OCI-LY7 (cell line): Measurements from ENCODE around the gene MYL2. TPM values are rescaled to one million over a fixed set of nuclear protein-coding genes. Genes with fewer than 3 reads are reported as not detected.
A peak's percentile ranks its signal among the peaks of the same experiment; 100 is the strongest.

Experiments used
- BruUV-seq: library from RNA; stranded (reverse); fragments of 400-500 nt; replicated peaks from 2 replicates; lab custom pipeline; 2021; lab: Mats Ljungman, UMichigan
- CTCF ChIA-PET: fragments of 300-600 bp; sonication (Branson Sonifier 250); formaldehyde crosslinking; loops from one replicate; lab custom pipeline; 2022; ENCODE audit warnings: antibody characterized with exemption; ENCODE audit not compliant: unreplicated experiment; lab: Charles Lee
- POLR2A ChIA-PET: fragments of 300-600 bp; sonication (Branson Sonifier 250); formaldehyde crosslinking; loops from one replicate; lab custom pipeline; 2022; ENCODE audit warnings: antibody characterized with exemption; lab: Charles Lee
- DNase-seq: peaks from one replicate; pipeline ENCODE4 v3.0.0-alpha.2; 2015; ENCODE audit warnings: low spot score
- H2AFZ ChIP-seq: fragments of 200-600 bp; sonication (generic), shearing (Covaris generic); 2 replicates; pipeline ENCODE4 v1.6.1; 2014; ENCODE audit warnings: mild to moderate bottlenecking, antibody characterized with exemption, low read length, moderate library complexity
- H3K27ac ChIP-seq: fragments of 200-600 bp; sonication (generic); 2 replicates; pipeline ENCODE4 v1.5.1; 2014; ENCODE audit warnings: mixed run types, low read depth, mild to moderate bottlenecking, moderate library complexity, low read length, inconsistent platforms; ENCODE audit not compliant: poor library complexity, severe bottlenecking
- H3K36me3 ChIP-seq: fragments of 200-600 bp; sonication (generic); 2 replicates; pipeline ENCODE4 v1.6.1; 2014; ENCODE audit warnings: mild to moderate bottlenecking, antibody characterized with exemption, low read length, moderate library complexity, mixed read lengths; ENCODE audit not compliant: insufficient read depth
- H3K4me1 ChIP-seq: fragments of 200-600 bp; sonication (generic); 2 replicates; pipeline ENCODE4 v1.5.1; 2014; ENCODE audit warnings: mild to moderate bottlenecking, low read length; ENCODE audit not compliant: insufficient read depth, poor library complexity, severe bottlenecking
- H3K4me2 ChIP-seq: fragments of 200-600 bp; sonication (generic); 2 replicates; pipeline ENCODE4 v1.6.1; 2014; ENCODE audit warnings: mild to moderate bottlenecking, low read length
- H3K4me3 ChIP-seq: fragments of 200-600 bp; sonication (generic); 2 replicates; pipeline ENCODE4 v1.5.1; 2014; ENCODE audit warnings: mild to moderate bottlenecking, low read depth, low read length; ENCODE audit not compliant: poor library complexity, severe bottlenecking
- H3K79me2 ChIP-seq: fragments of 200-600 bp; sonication (generic); 2 replicates; pipeline ENCODE4 v1.6.1; 2016; ENCODE audit warnings: low read depth, mild to moderate bottlenecking, low read length, moderate library complexity, mixed read lengths; ENCODE audit not compliant: insufficient read depth
- H3K9me2 ChIP-seq: fragments of 200-600 bp; sonication (generic); 2 replicates; pipeline ENCODE4 v1.6.1; 2016; ENCODE audit warnings: mild to moderate bottlenecking, low read length, mixed read lengths; ENCODE audit not compliant: insufficient read depth
- H3K9me3 ChIP-seq: fragments of 200-600 bp; sonication (generic); 2 replicates; pipeline ENCODE4 v1.6.1; 2014; ENCODE audit warnings: mild to moderate bottlenecking, mixed run types, low read length, mixed read lengths
- H4K20me1 ChIP-seq: fragments of 200-600 bp; sonication (generic); 2 replicates; pipeline ENCODE4 v1.6.1; 2014; ENCODE audit warnings: mild to moderate bottlenecking, antibody characterized with exemption, low read length, moderate library complexity, mixed read lengths; ENCODE audit not compliant: insufficient read depth
- EZH2phosphoT487 ChIP-seq: fragments of 200-600 bp; sonication (generic); IDR thresholded peaks from 2 replicates; pipeline ENCODE4 v1.6.1; 2018; ENCODE audit warnings: low read depth, borderline replicate concordance, mild to moderate bottlenecking, mixed run types, antibody characterized with exemption, low read length, moderate library complexity, mixed read lengths
- intact Hi-C: fragments of 100-400 bp; cut with micrococcal nuclease; formaldehyde crosslinking; loops from one replicate; pipeline ENCODE4 v1.10.0; 2022; ENCODE audit not compliant: unreplicated experiment
- total RNA-seq, 2 experiments: library from RNA; depleted of rRNA in 1 of 2; stranded (reverse); fragments of >200 nt in 1 of 2; shearing (Covaris generic) in 1 of 2; gene quantifications; 2 replicates each; pipeline ENCODE4 v1.2.3, GENCODE V29; 2014 to 2022
- TF ChIP-seq, protein P1 (sequence below): fragments of 200-600 bp; sonication (generic); conservative IDR thresholded peaks from 2 replicates; pipeline ENCODE4 v1.5.1; 2014; ENCODE audit warnings: mild to moderate bottlenecking, antibody characterized with exemption, low read length, moderate library complexity, mixed read lengths

The MYL2 gene
- total RNA-seq, 2 experiments from 2014 or later: 7.4 TPM; not detected in 1

DNA sequence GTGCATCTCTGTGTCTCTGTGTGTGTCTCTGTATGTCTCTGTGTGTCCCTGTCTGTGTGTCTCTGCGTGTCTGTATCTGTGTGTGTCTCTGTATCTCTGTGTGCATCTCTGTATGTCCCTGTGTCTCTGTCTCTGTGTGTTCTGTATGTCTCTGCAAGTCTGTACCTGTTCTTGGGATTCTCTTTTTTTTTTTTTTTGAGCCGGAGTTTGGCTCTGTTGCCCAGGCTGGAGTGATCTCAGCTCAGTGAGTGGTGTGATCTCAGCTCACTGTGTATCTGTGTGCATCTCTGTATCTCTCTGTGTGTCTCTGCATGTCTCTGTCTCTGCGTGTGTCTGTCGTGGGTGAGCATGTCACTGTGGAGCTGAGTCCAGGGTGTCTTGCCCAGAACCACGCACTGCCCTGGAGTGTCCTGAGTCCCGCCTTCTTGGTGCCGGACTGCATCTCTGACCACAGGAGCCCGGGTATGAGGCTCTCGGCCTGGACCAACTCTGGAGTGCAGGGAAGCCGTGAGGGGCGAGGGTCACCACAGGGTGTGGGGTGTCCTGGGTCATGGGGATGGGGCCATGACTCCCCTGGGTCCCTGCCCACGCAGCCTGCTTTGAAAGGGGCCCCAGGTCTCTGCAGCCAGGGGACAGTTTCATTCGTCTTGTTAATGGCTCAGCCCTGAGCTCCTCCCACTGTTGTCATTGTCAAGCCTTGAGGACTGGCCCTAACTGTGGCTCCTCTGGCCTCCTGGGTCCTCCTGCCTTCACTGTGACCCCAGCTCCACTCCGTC lies 11.8 kb downstream of the MYL2 start:
- H3K27ac ChIP-seq: no peak overlapping the region
- intact Hi-C loops: no loop called here
- H2AFZ ChIP-seq: no peak overlapping the region; the same call in 1 of the 2 replicates
- H3K79me2 ChIP-seq: no peaks in the 10 kb centered on the region
- CTCF ChIA-PET: interaction anchor here (1.3 kb wide), 1 partner anchor 13 kb away, joined by 4 read pairs; no protein-coding TSS in a partner anchor
- no peak overlapping the region for H3K4me3 ChIP-seq
- TF ChIP-seq EZH2phosphoT487: no peak
- TF ChIP-seq, protein P1, sequence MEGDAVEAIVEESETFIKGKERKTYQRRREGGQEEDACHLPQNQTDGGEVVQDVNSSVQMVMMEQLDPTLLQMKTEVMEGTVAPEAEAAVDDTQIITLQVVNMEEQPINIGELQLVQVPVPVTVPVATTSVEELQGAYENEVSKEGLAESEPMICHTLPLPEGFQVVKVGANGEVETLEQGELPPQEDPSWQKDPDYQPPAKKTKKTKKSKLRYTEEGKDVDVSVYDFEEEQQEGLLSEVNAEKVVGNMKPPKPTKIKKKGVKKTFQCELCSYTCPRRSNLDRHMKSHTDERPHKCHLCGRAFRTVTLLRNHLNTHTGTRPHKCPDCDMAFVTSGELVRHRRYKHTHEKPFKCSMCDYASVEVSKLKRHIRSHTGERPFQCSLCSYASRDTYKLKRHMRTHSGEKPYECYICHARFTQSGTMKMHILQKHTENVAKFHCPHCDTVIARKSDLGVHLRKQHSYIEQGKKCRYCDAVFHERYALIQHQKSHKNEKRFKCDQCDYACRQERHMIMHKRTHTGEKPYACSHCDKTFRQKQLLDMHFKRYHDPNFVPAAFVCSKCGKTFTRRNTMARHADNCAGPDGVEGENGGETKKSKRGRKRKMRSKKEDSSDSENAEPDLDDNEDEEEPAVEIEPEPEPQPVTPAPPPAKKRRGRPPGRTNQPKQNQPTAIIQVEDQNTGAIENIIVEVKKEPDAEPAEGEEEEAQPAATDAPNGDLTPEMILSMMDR: no peak
- H3K9me3 ChIP-seq: no peaks in the 10 kb centered on the region
- DNase-seq: no peak
- peaks cover 50% of the 10 kb centered on the region for H3K4me1 ChIP-seq
- POLR2A ChIA-PET: interaction anchor here (0.6 to 0.7 kb wide), 2 partner anchors 21 to 64 kb away, joined by 3 to 4 read pairs; no protein-coding TSS in a partner anchor
- no TSS peak for BruUV-seq
- H3K4me2 ChIP-seq: no peak overlapping the region
- no peaks in the 10 kb centered on the region for H3K9me2 ChIP-seq
- no peaks in the 10 kb centered on the region for H3K36me3 ChIP-seq
- no peaks in the 10 kb centered on the region for H4K20me1 ChIP-seq

DNA sequence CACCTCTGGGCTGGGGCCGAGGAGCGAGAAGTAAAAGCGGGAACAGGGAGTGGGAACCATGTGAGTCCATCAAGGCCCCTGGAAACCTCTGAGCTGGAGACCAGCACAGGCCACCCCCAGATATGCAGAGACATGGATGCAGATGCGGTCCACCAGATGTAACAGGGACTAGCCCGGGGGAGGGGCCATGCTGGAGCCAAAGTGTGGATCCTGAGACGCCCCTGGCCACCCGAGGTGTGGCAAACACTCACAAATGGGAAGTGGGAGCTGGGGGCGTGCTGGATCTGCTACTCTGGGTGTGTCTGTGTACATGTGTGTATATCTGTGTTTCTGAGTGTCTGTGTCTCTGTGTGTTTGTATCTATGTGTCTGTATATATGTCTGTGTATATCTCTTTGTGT lies 12.8 kb downstream of the MYL2 start:
- Histone ChIP-seq H3K4me2 (peak overlapping the region; percentile 61), H3K27ac (peak overlapping the region; percentile 67), H2AFZ (peak overlapping the region; percentile 77; the same call in 1 of the 2 replicates), H3K4me3 (no peak overlapping the region), H3K36me3 (no peaks in the 10 kb centered on the region), H3K9me2 (no peaks in the 10 kb centered on the region), H3K79me2 (no peaks in the 10 kb centered on the region), H3K9me3 (no peaks in the 10 kb centered on the region), H3K4me1 (peaks cover 40% of the 10 kb centered on the region), H4K20me1 (no peaks in the 10 kb centered on the region)
- intact Hi-C loops: no loop called here
- ChIA-PET POLR2A (interaction anchor here (2.0 kb wide), 1 partner anchor 14 kb away, joined by 5 read pairs; no protein-coding TSS in a partner anchor), CTCF (interaction anchor here (1.3 kb wide), 1 partner anchor 12 kb away, joined by 4 read pairs; no protein-coding TSS in a partner anchor)
- TF ChIP-seq, protein P1: no peak
- no peak for DNase-seq
- no TSS peak for BruUV-seq

DNA sequence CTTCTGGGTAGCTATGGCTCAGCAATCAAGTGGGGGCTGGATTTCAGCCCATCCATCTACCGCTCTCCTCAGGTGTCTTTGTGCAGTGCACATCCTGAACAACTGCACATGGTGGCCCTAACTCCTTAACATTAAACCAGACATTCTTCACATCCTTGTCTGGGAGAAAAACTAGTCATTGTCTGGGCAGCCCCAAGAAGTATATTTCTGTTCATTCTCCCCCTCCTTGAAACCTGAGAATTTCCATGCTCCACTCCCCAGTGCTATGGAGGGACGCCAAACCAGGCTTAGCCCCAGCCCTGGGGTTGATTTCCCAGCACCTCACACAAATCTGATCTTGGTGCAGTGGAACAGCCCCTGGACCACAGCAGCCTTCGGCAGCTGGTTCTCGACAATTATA lies 13.4 kb downstream of the MYL2 start:
- Histone ChIP-seq H2AFZ (peak overlapping the region; percentile 77; the same call in 1 of the 2 replicates), H4K20me1 (no peaks in the 10 kb centered on the region), H3K4me2 (peak overlapping the region; percentile 61), H3K9me3 (no peaks in the 10 kb centered on the region), H3K4me3 (no peak overlapping the region), H3K27ac (peak overlapping the region; percentile 67), H3K4me1 (peaks cover 34% of the 10 kb centered on the region), H3K36me3 (no peaks in the 10 kb centered on the region), H3K79me2 (no peaks in the 10 kb centered on the region), H3K9me2 (no peaks in the 10 kb centered on the region)
- CTCF ChIA-PET: interaction anchor here (0.6 to 1.0 kb wide), 2 partner anchors 12 to 17 kb away, joined by 3 read pairs; no protein-coding TSS in a partner anchor
- intact Hi-C loops: loop anchor here (1.0 kb wide), 1 partner anchor 13 kb away; no protein-coding TSS in a partner anchor
- TF ChIP-seq, protein P1: no peak
- TF ChIP-seq EZH2phosphoT487: no peak
- no TSS peak for BruUV-seq
- POLR2A ChIA-PET: interaction anchor here (0.6 to 2.0 kb wide), 2 partner anchors 13 to 24 kb away, joined by 3 to 5 read pairs; no protein-coding TSS in a partner anchor
- DNase-seq: no peak
